SK-N-MC (cell line): ENCODE measurements around the gene DLST.

Experiments
- EZH2 ChIP-seq: fragments of 200-600 bp; sonication (generic); IDR thresholded peaks from one replicate; pipeline ENCODE4 v1.6.1; 2017; ENCODE audit warnings: antibody characterized with exemption
- FOXP2 ChIP-seq: optimal IDR thresholded peaks from 2 replicates; pipeline ENCODE3; 2011; ENCODE audit warnings: mild to moderate bottlenecking, moderate library complexity; ENCODE audit not compliant: insufficient read depth; ENCODE audit errors: extremely low read length, control extremely low read depth
- POLR2AphosphoS5 ChIP-seq: IDR thresholded peaks from 2 replicates; pipeline ENCODE4 v1.6.1; 2012; ENCODE audit warnings: mild to moderate bottlenecking, low read depth, low read length, borderline replicate concordance

- TF ChIP-seq POLR2AphosphoS5 = no peak
- TF ChIP-seq EZH2 = no peak
- no peak for TF ChIP-seq FOXP2
Measured at GRCh38 chr14:74875204-74875603, 6.5 kb upstream of the DLST start.
